ENCODE data around the gene RIMS1. TPM values are rescaled to one million over a fixed set of nuclear protein-coding genes. Genes with fewer than 3 reads are reported as not detected.

The RIMS1 gene
- total RNA-seq, 1 donor from 2014 or later = not detected

GRCh38 chr6:72422171-72422570 is 535.8 kb downstream of the RIMS1 start:
- no peak for DNase-seq (ENCODE audit: low spot score)
- Mint-ChIP-seq H3K27ac (no peak overlapping the region), H3K9me3 (no peaks in the 10 kb centered on the region), H3K4me1 (ENCODE audit: low read depth) (no peaks in the 10 kb centered on the region), H3K4me3 (ENCODE audit: low read depth) (no peak overlapping the region), H3K27me3 (ENCODE audit: low read depth) (peaks cover 5% of the 10 kb centered on the region), H3K36me3 (ENCODE audit: low read depth) (no peaks in the 10 kb centered on the region)
- intact Hi-C loops (cut with micrococcal nuclease) = no loop called here

- Mint-ChIP-seq H3K27me3 (ENCODE audit: low read depth) (no peaks in the 10 kb centered on the region), H3K27ac (no peak overlapping the region), H3K4me3 (ENCODE audit: low read depth) (no peak overlapping the region), H3K36me3 (ENCODE audit: low read depth) (no peaks in the 10 kb centered on the region), H3K9me3 (no peaks in the 10 kb centered on the region), H3K4me1 (ENCODE audit: low read depth) (no peaks in the 10 kb centered on the region)
- intact Hi-C loops (cut with micrococcal nuclease) = no loop called here
- DNase-seq (ENCODE audit: low spot score) = no peak
Measured at GRCh38 chr6:72424476-72424875, 538.1 kb downstream of the RIMS1 start.

- no peaks in the 10 kb centered on the region for H3K36me3 Mint-ChIP-seq (ENCODE audit: low read depth)
- no peaks in the 10 kb centered on the region for H3K4me1 Mint-ChIP-seq (ENCODE audit: low read depth)
- DNase-seq (ENCODE audit: low spot score) = no peak
- H3K27ac Mint-ChIP-seq = no peak overlapping the region
- intact Hi-C loops (cut with micrococcal nuclease) = no loop called here
- no peaks in the 10 kb centered on the region for H3K9me3 Mint-ChIP-seq
- H3K4me3 Mint-ChIP-seq (ENCODE audit: low read depth) = no peak overlapping the region
- no peaks in the 10 kb centered on the region for H3K27me3 Mint-ChIP-seq (ENCODE audit: low read depth)
Measured at GRCh38 chr6:72425003-72425681, 538.8 kb downstream of the RIMS1 start.

GRCh38 chr6:72440611-72441010 is 554.3 kb downstream of the RIMS1 start:
- DNase-seq (ENCODE audit: low spot score) = no peak
- Mint-ChIP-seq H3K4me1 (ENCODE audit: low read depth) (no peaks in the 10 kb centered on the region), H3K27me3 (ENCODE audit: low read depth) (peaks cover 13% of the 10 kb centered on the region), H3K4me3 (ENCODE audit: low read depth) (no peak overlapping the region), H3K27ac (no peak overlapping the region), H3K9me3 (no peaks in the 10 kb centered on the region), H3K36me3 (ENCODE audit: low read depth) (no peaks in the 10 kb centered on the region)
- intact Hi-C loops (cut with micrococcal nuclease) = no loop called here

- Mint-ChIP-seq H3K27me3 (ENCODE audit: low read depth) (peaks cover 5% of the 10 kb centered on the region), H3K4me3 (ENCODE audit: low read depth) (no peak overlapping the region), H3K27ac (no peak overlapping the region), H3K4me1 (ENCODE audit: low read depth) (no peaks in the 10 kb centered on the region), H3K9me3 (no peaks in the 10 kb centered on the region), H3K36me3 (ENCODE audit: low read depth) (no peaks in the 10 kb centered on the region)
- no peak for DNase-seq (ENCODE audit: low spot score)
- intact Hi-C loops (cut with micrococcal nuclease) = no loop called here
Measured at GRCh38 chr6:72446430-72446829, 560.1 kb downstream of the RIMS1 start.

Measured in activated T-helper 2 cell treated with anti-CD3 and anti-CD28 coated beads, Interferon-gamma antibody, Interleukin-2, Interleukin-4, amounts not matched to agents 10 μg/mL and 5 μg/mL and 100 μg/mL, durations not matched to agents 14 hours and 24 hours and 36 hours (primary cell).